ENCODE measurements around the gene ZFP1.

DNA sequence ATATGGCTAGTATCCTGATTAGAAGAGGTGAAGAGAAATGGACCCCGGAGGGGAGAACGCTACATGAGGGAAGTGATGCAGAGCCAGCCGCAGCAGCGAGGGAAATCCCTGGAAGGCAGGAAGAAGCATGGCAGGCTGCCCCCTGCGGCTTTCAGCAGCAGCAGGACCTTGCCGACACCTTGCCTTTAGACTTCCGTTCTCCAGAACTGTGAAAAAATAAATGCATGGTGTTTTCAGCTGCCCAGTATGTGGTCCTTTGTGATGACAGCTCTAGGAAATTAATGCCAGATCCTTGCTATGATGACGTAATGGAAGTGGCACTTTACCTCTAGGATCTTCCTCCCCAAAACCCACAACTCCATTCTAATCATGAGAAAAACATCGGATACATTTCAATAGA lies 9.7 kb upstream of the ZFP1 start:
- TF ChIP-seq POLR2A (IDR thresholded peaks at IDR 0.05; ENCODE audit: low read depth, low read length) (no peak), CEBPB (IDR thresholded peaks at IDR 0.05; ENCODE audit: low read depth, low read length) (no peak)
- TF ChIP-seq, protein P1, sequence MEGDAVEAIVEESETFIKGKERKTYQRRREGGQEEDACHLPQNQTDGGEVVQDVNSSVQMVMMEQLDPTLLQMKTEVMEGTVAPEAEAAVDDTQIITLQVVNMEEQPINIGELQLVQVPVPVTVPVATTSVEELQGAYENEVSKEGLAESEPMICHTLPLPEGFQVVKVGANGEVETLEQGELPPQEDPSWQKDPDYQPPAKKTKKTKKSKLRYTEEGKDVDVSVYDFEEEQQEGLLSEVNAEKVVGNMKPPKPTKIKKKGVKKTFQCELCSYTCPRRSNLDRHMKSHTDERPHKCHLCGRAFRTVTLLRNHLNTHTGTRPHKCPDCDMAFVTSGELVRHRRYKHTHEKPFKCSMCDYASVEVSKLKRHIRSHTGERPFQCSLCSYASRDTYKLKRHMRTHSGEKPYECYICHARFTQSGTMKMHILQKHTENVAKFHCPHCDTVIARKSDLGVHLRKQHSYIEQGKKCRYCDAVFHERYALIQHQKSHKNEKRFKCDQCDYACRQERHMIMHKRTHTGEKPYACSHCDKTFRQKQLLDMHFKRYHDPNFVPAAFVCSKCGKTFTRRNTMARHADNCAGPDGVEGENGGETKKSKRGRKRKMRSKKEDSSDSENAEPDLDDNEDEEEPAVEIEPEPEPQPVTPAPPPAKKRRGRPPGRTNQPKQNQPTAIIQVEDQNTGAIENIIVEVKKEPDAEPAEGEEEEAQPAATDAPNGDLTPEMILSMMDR (conservative IDR thresholded peaks at IDR 0.05; ENCODE audit: low read depth, low read length), result no peak

All from IMR-90 (cell line).